IMR-90 (cell line): ENCODE data around the gene LCNL1. TPM values are rescaled to one million over a fixed set of nuclear protein-coding genes. Genes with fewer than 3 reads are reported as not detected.
A peak's percentile ranks its signal among the peaks of the same experiment; 100 is the strongest.

ENCODE experiments used
- ATAC-seq: fragments of 200-7000 bp; cut with Tn5 transposase; 2 replicates; pipeline ENCODE4 v1.9.1; 2020; ENCODE audit warnings: low read depth, mild to moderate bottlenecking, moderate library complexity
- BruUV-seq: library from RNA; stranded (reverse); fragments of 400-500 nt; replicated peaks from 2 replicates; lab custom pipeline; 2021; lab: Mats Ljungman, UMichigan
- CTCF ChIA-PET: fragments of 300-600 bp; formaldehyde crosslinking; extraction: SDS; loops from one replicate; lab custom pipeline; 2021; ENCODE audit warnings: antibody characterized with exemption; lab: Yijun Ruan, JAX
- POLR2A ChIA-PET: fragments of 300-600 bp; sonication (Branson Sonifier 250); formaldehyde crosslinking; loops from one replicate; lab custom pipeline; 2022; ENCODE audit warnings: antibody characterized with exemption; ENCODE audit not compliant: unreplicated experiment; lab: Charles Lee
- DNase-seq: peaks from one replicate; pipeline ENCODE4 v3.0.0; 2013
- H2AFZ ChIP-seq: replicated peaks from 2 replicates; pipeline ENCODE3; 2013; ENCODE audit warnings: low read length, mild to moderate bottlenecking; ENCODE audit not compliant: poor library complexity
- H2AK5ac ChIP-seq: 2 replicates; pipeline ENCODE4 v1.6.1; 2013; ENCODE audit warnings: low read depth, low read length, inconsistent platforms
- H2AK9ac ChIP-seq: replicated peaks from 2 replicates; pipeline ENCODE3; 2013; ENCODE audit warnings: mild to moderate bottlenecking, low read depth, low read length, moderate library complexity; ENCODE audit not compliant: poor library complexity
- H2BK120ac ChIP-seq: 2 replicates; pipeline ENCODE4 v1.6.1; 2013; ENCODE audit warnings: low read depth, low read length, inconsistent platforms
- H2BK15ac ChIP-seq: 3 replicates; pipeline ENCODE4 v1.6.1; 2013; ENCODE audit warnings: low read depth, low read length, inconsistent platforms
- H2BK20ac ChIP-seq: 2 replicates; pipeline ENCODE4 v1.6.1; 2013; ENCODE audit warnings: low read depth, mild to moderate bottlenecking, inconsistent platforms, low read length, moderate library complexity
- H2BK5ac ChIP-seq: 2 replicates; pipeline ENCODE4 v1.6.1; 2013; ENCODE audit warnings: mild to moderate bottlenecking, low read depth, low read length, inconsistent platforms; ENCODE audit not compliant: poor library complexity, severe bottlenecking
- H3K14ac ChIP-seq: replicated peaks from 2 replicates; pipeline ENCODE4 v1.6.1; 2013; ENCODE audit warnings: low read depth, low read length, inconsistent platforms
- H3K18ac ChIP-seq: 2 replicates; pipeline ENCODE4 v1.6.1; 2013; ENCODE audit warnings: low read depth, low read length, control low read depth
- H3K23ac ChIP-seq: 2 replicates; pipeline ENCODE4 v1.6.1; 2013; ENCODE audit warnings: low read depth, low read length, inconsistent platforms
- H3K27ac ChIP-seq: 2 replicates; pipeline ENCODE4 v1.5.1; 2013; ENCODE audit warnings: mild to moderate bottlenecking, control low read depth, low read length; ENCODE audit not compliant: insufficient read depth
- H3K27me3 ChIP-seq: 2 replicates; pipeline ENCODE4 v1.6.1; 2013; ENCODE audit warnings: low read length; ENCODE audit not compliant: control insufficient read depth, insufficient read depth
- H3K36me3 ChIP-seq: 2 replicates; pipeline ENCODE4 v1.6.1; 2013; ENCODE audit warnings: low read length, mixed read lengths; ENCODE audit not compliant: control insufficient read depth, insufficient read depth
- H3K4ac ChIP-seq: 2 replicates; pipeline ENCODE4 v1.6.1; 2013; ENCODE audit warnings: low read depth, low read length, inconsistent platforms
- H3K4me1 ChIP-seq: 2 replicates; pipeline ENCODE4 v1.6.1; 2013; ENCODE audit warnings: low read length, mixed read lengths; ENCODE audit not compliant: control insufficient read depth, insufficient read depth
- H3K4me2 ChIP-seq: 2 replicates; pipeline ENCODE4 v1.6.1; 2013; ENCODE audit warnings: low read depth, mild to moderate bottlenecking, control low read depth, low read length, moderate library complexity
- H3K4me3 ChIP-seq: 2 replicates; pipeline ENCODE4 v1.5.1; 2013; ENCODE audit warnings: low read depth, mild to moderate bottlenecking, control low read depth, low read length, moderate library complexity; ENCODE audit not compliant: insufficient read depth
- H3K56ac ChIP-seq: 2 replicates; pipeline ENCODE4 v1.6.1; 2013; ENCODE audit warnings: low read length, inconsistent platforms; ENCODE audit not compliant: insufficient read depth; ENCODE audit errors: extremely low read depth
- H3K79me1 ChIP-seq, 2 experiments: 2 replicates each; pipeline ENCODE4 v1.6.1; 2013; ENCODE audit warnings: low read length in 2 of 2, inconsistent platforms in 1 of 2, low read depth in 1 of 2
- H3K9ac ChIP-seq: 2 replicates; pipeline ENCODE4 v1.6.1; 2013; ENCODE audit warnings: low read depth, low read length, control low read depth
- H3K9me1 ChIP-seq: 2 replicates; pipeline ENCODE4 v1.6.1; 2013; ENCODE audit warnings: low read length, inconsistent platforms; ENCODE audit not compliant: insufficient read depth
- H3K9me3 ChIP-seq: 2 replicates; pipeline ENCODE4 v1.6.1; 2013; ENCODE audit warnings: low read length; ENCODE audit not compliant: control insufficient read depth, insufficient read depth
- H4K20me1 ChIP-seq: 2 replicates; pipeline ENCODE4 v1.6.1; 2013; ENCODE audit warnings: low read length, inconsistent platforms; ENCODE audit not compliant: insufficient read depth
- H4K5ac ChIP-seq: 2 replicates; pipeline ENCODE4 v1.6.1; 2013; ENCODE audit warnings: mild to moderate bottlenecking, low read depth, low read length, control low read depth
- H4K8ac ChIP-seq, 2 experiments: 2 replicates each; pipeline ENCODE4 v1.6.1; 2013; ENCODE audit warnings: low read depth in 2 of 2, low read length in 2 of 2, control low read depth in 1 of 2, inconsistent platforms in 1 of 2
- H4K91ac ChIP-seq: 2 replicates; pipeline ENCODE4 v1.6.1; 2013; ENCODE audit warnings: low read depth, low read length, inconsistent platforms; ENCODE audit not compliant: insufficient read depth
- CEBPB ChIP-seq: IDR thresholded peaks from 2 replicates; pipeline ENCODE4 v1.6.1; 2012; ENCODE audit warnings: low read depth, low read length, improper control_type of control experiment
- MAFK ChIP-seq: IDR thresholded peaks from 2 replicates; pipeline ENCODE4 v1.6.1; 2012; ENCODE audit warnings: low read depth, low read length, improper control_type of control experiment
- MAZ ChIP-seq: IDR thresholded peaks from 2 replicates; pipeline ENCODE4 v1.6.1; 2012; ENCODE audit warnings: low read depth, mild to moderate bottlenecking, low read length, improper control_type of control experiment, moderate library complexity, borderline replicate concordance
- MXI1 ChIP-seq: IDR thresholded peaks from 2 replicates; pipeline ENCODE4 v1.6.1; 2012; ENCODE audit warnings: low read depth, mild to moderate bottlenecking, low read length, moderate library complexity, borderline replicate concordance
- WGBS, 2 experiments: methylation state at CpG; one replicate each; pipeline versions ENCODE4 v1.1.5 to v1.1.7; 2013; ENCODE audit warnings: missing lambda C conversion rate in 2 of 2; ENCODE audit not compliant: insufficient read length in 1 of 2; ENCODE audit errors: extremely low coverage in 2 of 2; 5-methylcytosine and 5-hydroxymethylcytosine counted together
- dilution Hi-C: fragments of 300-500 bp; cut with HindIII; formaldehyde crosslinking; loops from one replicate; pipeline ENCODE4 v1.14.3; 2018; ENCODE audit warnings: low sequenced_read_pairs; ENCODE audit not compliant: unreplicated experiment
- in situ Hi-C: fragments of 300-500 bp; cut with MboI; formaldehyde crosslinking; loops from 3 replicates; pipeline ENCODE4 v1.14.3; 2019; ENCODE audit warnings: low sequenced_read_pairs, inconsistent platforms, mixed read lengths
- intact Hi-C: fragments of 100-400 bp; cut with micrococcal nuclease; formaldehyde crosslinking; loops from 2 replicates; pipeline ENCODE4 v1.10.0; 2022
- polyA plus RNA-seq, 3 experiments: library from polyadenylated mRNA; depleted of rRNA; stranded (reverse); fragments of >200 nt; gene quantifications; 2 replicates each; pipeline ENCODE4 v1.2.3, GENCODE V29; 2012; ENCODE audit warnings: low replicate concordance in 1 of 3
- total RNA-seq: library from RNA; depleted of rRNA; stranded (reverse); fragments of >200 nt; gene quantifications from 2 replicates; pipeline ENCODE4 v1.2.3, GENCODE V29; 2012
- TF ChIP-seq, protein P1 (sequence below): fragments of 150-350 bp; IDR thresholded peaks from 2 replicates; pipeline ENCODE4 v1.6.1; 2017; ENCODE audit warnings: mild to moderate bottlenecking, antibody characterized with exemption, low read length, low read depth

LCNL1 gene
- total and polyA plus RNA-seq, 2 of the 4 experiments (the other 2 are of a cell fraction): 0.15 TPM; not detected in 1

DNA sequence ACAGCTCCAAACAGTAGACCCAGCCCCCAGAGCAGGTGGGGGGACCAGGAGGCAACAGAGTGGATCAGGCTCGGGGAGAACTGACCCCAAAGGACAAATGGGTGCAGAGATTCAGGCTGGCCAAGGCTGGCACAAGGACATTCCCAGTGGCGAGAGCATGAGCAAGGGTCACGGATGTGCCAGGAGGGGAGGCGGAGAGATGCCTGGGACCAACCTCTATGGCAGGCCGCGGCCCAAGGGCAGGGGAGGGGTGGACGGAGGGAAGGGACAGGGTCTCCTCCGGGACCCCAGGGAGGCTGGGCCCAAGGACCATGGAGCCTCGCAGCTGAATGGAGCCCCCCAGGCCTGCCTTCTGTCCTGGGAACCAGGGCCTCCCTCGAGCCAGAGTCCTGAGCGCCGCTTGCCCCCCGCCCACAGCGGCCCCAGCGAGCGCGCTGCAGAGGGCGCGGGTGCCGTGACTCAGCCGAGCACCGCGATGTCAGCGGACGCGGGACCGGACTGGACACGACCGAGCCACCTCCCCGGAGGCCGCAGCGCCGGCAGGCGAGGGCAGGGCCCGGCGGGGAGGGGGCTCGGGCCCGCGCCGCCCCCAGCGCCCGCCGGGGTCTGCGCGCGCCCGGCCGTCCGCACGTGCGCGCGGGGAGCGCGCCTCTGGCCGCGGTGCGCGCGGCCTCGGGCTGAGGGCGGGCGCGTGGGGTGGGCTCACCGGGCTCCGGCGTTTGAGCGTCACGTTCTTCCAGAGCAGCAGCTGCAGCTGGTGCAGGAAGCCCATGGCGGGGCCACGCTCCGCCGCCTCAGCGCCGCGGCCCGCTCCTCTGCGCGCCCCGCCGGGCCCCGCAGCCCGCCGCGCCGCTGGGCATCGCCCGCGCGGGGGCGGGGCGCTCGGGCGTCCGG is 44.8 kb downstream of the LCNL1 start, which contains the start of gene ABCA2:
ABCA2 (minus strand) TSS at position 869 of the 894 bp plus-strand sequence; CDS start at position 772, 97 bp downstream.
- no peak within 1 kb of the TSS for H2BK15ac ChIP-seq
- peak; percentile 52 for ATAC-seq
- H3K4ac ChIP-seq: peak within 1 kb of the TSS; percentile 52
- H3K4me3 ChIP-seq: peak within 1 kb of the TSS; percentile 88
- peak within 1 kb of the TSS; percentile 52; the same call in 1 of the 2 replicates for H3K14ac ChIP-seq
- H2AK9ac ChIP-seq: peak within 1 kb of the TSS; percentile 90
- peak within 1 kb of the TSS; percentile 59 for H3K23ac ChIP-seq
- H4K91ac ChIP-seq: peak within 1 kb of the TSS; percentile 0; the same call in 1 of the 2 replicates
- peak within 1 kb of the TSS; percentile 71 for H3K9ac ChIP-seq
- H3K4me1 ChIP-seq: peaks cover 5% of the 10 kb centered on the region
- CTCF ChIA-PET: no interaction called here
- H2AK5ac ChIP-seq: peak within 1 kb of the TSS; percentile 84
- H2BK20ac ChIP-seq: no peak within 1 kb of the TSS
- H4K5ac ChIP-seq: peak within 1 kb of the TSS; percentile 71; the same call in 1 of the 2 replicates
- dilution Hi-C loops: no loop called here
- H3K27ac ChIP-seq: peak within 1 kb of the TSS; percentile 23; the same call in 1 of the 2 replicates
- no peak within 1 kb of the TSS for H2BK5ac ChIP-seq
- no peaks in the 10 kb centered on the region for H3K36me3 ChIP-seq
- DNase-seq: peak; percentile 12
- H3K9me1 ChIP-seq: peaks cover 4% of the 10 kb centered on the region; the same call in 1 of the 2 replicates
- no TSS peak for BruUV-seq
- no peaks in the 10 kb centered on the region for H3K9me3 ChIP-seq
- H3K79me1 ChIP-seq: peaks cover 0 to 7% of the 10 kb centered on the region in 2 experiments; a peak in 2 of 4 replicates
- no peak within 1 kb of the TSS for H3K56ac ChIP-seq
- peak within 1 kb of the TSS; percentile 19; the same call in 1 of the 2 replicates for H3K18ac ChIP-seq
- H4K8ac ChIP-seq: peak within 1 kb of the TSS in 1 of 2 experiments; percentile 39; a peak in 1 of 4 replicates
- POLR2A ChIA-PET: no interaction called here
- H2AFZ ChIP-seq: peak within 1 kb of the TSS; percentile 92
- in situ Hi-C loops: no loop called here
- H2BK120ac ChIP-seq: 0 out of 2 replicates have a peak within 1 kb of the TSS, but pooled peaks have one; percentile 23
- H3K27me3 ChIP-seq: no peaks in the 10 kb centered on the region; the same call in 1 of the 2 replicates
- WGBS, 2 experiments: 4% methylated on average over 47 of the region's 95 CpGs; no CpG with 5 or more reads in 1 of the 2 experiments
- intact Hi-C loops: loop anchor here (2.0 kb wide), 1 partner anchor 21 kb away; no protein-coding TSS in a partner anchor
- TF ChIP-seq MXI1 (0 out of 2 replicates have a peak, but pooled peaks have one; percentile 8), MAFK (no peak), CEBPB (no peak), MAZ (peak; percentile 28; the same call in 1 of the 2 replicates)
- TF ChIP-seq, protein P1, sequence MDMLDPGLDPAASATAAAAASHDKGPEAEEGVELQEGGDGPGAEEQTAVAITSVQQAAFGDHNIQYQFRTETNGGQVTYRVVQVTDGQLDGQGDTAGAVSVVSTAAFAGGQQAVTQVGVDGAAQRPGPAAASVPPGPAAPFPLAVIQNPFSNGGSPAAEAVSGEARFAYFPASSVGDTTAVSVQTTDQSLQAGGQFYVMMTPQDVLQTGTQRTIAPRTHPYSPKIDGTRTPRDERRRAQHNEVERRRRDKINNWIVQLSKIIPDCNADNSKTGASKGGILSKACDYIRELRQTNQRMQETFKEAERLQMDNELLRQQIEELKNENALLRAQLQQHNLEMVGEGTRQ: no peak
- peak within 1 kb of the TSS; percentile 96 for H3K4me2 ChIP-seq
- no peaks in the 10 kb centered on the region; the same call in 1 of the 2 replicates for H4K20me1 ChIP-seq
